ENCODE measurements around the gene SLC25A12. TPM values are rescaled to one million over a fixed set of nuclear protein-coding genes. Genes with fewer than 3 reads are reported as not detected.
A peak's percentile ranks its signal among the peaks of the same experiment; 100 is the strongest.

Gene SLC25A12
- total and polyA plus RNA-seq, 10 of the 15 experiments (the other 5 are each of a cell fraction or from before 2014, with no cell fraction given): 20.9 to 50.0 (median 33.0) TPM

- no peak for TF ChIP-seq MYB (IDR thresholded peaks at IDR 0.05; ENCODE audit: borderline replicate concordance, low read depth, low read length)
- no peak for TF ChIP-seq ZBTB40 (IDR thresholded peaks at IDR 0.05; ENCODE audit: borderline replicate concordance)
- TF ChIP-seq SUZ12 (IDR thresholded peaks at IDR 0.05; ENCODE audit: unreplicated experiment): no peak
- TF ChIP-seq IKZF2 (IDR thresholded peaks at IDR 0.05): no peak
- TF ChIP-seq, protein P1, sequence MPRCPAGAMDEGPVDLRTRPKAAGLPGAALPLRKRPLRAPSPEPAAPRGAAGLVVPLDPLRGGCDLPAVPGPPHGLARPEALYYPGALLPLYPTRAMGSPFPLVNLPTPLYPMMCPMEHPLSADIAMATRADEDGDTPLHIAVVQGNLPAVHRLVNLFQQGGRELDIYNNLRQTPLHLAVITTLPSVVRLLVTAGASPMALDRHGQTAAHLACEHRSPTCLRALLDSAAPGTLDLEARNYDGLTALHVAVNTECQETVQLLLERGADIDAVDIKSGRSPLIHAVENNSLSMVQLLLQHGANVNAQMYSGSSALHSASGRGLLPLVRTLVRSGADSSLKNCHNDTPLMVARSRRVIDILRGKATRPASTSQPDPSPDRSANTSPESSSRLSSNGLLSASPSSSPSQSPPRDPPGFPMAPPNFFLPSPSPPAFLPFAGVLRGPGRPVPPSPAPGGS (IDR thresholded peaks at IDR 0.05; ENCODE audit: borderline replicate concordance, insufficient read depth, low read depth, low read length, poor library complexity, severe bottlenecking): peak; percentile 13
- no peak for TF ChIP-seq ETV6 (conservative IDR thresholded peaks at IDR 0.05 in 1 of 2, IDR thresholded peaks at IDR 0.05 in 1 of 2; ENCODE audit: borderline replicate concordance in 1 of 2, low read depth in 1 of 2)
- TF ChIP-seq ZNF207 (IDR thresholded peaks at IDR 0.05; ENCODE audit: borderline replicate concordance): peak; percentile 85
Measured at GRCh38 chr2:171893824-171894611, at the start of gene SLC25A12 (continued).
